ENCODE data around the gene CGNL1.

The CGNL1 gene

DNA sequence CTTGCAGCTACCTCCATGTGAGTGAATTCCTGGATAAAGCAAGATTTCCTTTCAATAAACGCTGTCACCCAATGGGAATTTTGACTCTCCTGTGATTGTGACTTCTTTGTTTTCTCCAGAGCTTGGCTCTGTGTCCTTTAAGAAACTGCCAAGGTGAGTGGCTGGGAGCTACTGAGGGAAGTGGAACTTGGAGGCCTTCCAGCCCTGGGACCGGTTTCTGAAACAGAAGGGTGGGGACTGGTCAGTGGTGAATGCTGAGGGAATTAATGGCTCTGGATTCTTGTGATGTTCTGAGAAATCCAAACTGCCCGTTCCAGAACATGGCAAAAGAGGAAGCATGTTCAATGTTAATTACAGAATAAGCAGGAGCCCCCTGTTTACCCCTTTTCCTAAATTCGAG is 174.3 kb downstream of the CGNL1 start:
- no peak for TF ChIP-seq CTCF (conservative IDR thresholded peaks at IDR 0.05)
- H3K27ac ChIP-seq = peak overlapping the region; percentile 59

- H3K27ac ChIP-seq = peak overlapping the region; percentile 59; the same call in 1 of the 2 replicates
- no peak for TF ChIP-seq CTCF (conservative IDR thresholded peaks at IDR 0.05)
Observed at GRCh38 chr15:57551715-57552677, 175.7 kb downstream of the CGNL1 start.

DNA sequence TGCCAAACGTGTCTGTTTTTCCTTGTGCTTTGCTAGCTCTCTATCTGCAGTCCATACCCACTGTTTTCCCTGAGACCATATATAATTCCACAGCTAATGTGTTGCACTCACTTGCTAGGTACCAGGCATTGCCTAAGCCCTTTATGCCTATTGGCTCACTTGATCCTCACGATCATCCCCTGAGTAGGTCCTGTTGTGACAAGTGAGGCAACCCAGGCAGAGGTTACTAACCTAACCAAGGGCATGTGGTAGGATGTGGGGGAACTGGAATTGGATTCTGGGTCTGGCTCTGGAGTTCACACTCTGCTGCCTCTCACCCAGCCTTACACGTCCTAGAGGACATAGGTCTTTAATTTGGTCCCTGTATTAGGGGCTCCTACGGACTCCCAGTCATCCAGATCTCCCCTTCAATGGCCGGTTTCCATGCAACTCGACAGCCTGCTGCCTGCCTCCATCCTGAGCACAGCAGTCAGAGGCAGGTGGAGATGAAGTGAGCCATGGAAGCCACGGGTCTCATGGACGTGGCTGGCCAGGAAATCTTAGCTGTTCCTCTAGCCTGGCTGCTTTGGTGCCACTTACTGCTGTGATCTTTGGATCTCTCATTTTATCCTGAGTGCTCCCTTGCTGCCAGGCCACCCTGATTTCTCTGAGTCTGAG is 176.5 kb downstream of the CGNL1 start:
- no peak for TF ChIP-seq CTCF (conservative IDR thresholded peaks at IDR 0.05)
- no peak overlapping the region for H3K27ac ChIP-seq

GRCh38 chr15:57553526-57553925 is 177.2 kb downstream of the CGNL1 start:
- H3K27ac ChIP-seq = no peak overlapping the region
- TF ChIP-seq CTCF (conservative IDR thresholded peaks at IDR 0.05) = no peak

DNA sequence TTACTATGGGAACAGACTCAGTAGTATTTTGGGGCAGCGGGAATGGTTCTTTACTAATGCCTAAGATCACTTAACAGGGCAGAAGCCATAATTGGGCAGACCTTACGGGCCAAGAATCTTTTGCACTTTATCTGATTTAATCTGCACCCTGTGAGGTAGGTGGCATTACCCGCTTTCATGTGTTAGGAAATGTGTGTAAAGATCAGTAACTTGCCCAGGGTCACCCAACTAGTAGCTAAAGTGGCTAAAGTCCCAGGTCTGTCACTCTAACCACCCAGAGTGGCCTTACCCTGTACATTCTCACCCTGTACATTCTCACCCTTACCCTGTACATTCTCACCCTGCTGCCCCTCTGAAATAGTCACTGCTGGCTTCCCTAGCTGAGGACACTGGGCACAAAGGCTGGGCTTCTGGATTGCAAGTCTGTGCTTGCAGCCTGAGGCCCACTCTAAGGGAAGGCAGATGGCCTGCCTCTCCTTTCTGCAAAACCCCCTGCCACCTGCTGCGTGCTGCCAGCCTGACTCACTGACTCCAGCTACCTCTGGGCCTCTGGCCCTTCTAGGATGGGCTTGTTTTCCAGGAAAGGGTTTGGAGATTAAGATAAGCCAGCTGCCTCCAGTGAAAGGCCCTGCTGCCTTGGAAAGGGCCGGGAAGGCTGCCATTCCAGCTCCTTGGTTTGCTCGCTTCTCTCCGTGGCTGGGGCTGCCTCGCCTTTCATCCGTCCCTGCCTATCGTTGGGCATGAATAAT is 177.9 kb downstream of the CGNL1 start:
- H3K27ac ChIP-seq = peak overlapping the region; percentile 30; the same call in 1 of the 2 replicates
- no peak for TF ChIP-seq CTCF (conservative IDR thresholded peaks at IDR 0.05)

DNA sequence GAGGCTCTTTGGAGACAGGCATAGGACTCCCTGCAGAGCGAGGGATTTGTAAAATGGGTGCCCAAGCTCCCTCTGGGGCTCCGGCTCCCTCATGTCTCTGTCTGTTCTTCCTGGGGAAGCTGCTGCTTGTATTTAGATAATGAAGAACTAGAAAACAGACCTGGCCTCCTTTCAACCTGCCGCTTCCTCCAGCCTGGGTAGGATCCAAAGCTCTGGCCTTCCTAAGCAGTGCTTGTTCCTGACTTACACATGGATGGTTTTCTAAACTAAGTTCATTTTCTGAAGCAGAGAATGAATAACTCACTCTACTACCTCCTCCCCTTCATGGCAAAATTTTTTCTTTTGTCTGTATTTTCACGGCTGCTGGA is 178.5 kb downstream of the CGNL1 start:
- TF ChIP-seq CTCF (conservative IDR thresholded peaks at IDR 0.05) = no peak
- peak overlapping the region; percentile 30; the same call in 1 of the 2 replicates for H3K27ac ChIP-seq

DNA sequence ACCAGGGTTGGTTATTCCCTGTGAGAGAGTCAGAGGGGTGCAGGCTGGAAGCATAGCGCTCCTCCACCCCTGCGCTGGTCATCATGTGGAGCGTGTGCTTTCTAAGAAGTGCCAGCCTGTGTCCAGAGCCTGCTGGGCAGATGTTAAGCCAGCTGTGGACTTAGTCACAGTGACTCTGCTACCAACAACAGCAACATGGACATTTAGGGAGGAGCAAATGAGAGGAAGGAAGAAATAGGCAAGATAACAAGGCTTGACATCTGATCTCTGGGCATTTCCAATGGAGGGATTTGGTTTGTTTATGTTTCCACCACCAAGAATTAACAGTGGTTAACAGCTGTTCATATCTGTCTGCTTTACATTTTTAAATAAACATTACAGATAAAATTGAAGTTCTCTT is 179.0 kb downstream of the CGNL1 start:
- peak overlapping the region; percentile 30; the same call in 1 of the 2 replicates for H3K27ac ChIP-seq
- no peak for TF ChIP-seq CTCF (conservative IDR thresholded peaks at IDR 0.05)
